Measurements from ENCODE around the gene KRT5.

Gene KRT5

GRCh38 chr12:52519826-52520662, at the start of gene KRT5:
KRT5 (minus strand) TSS chr12:52520394; CDS start chr12:52520296, 98 bp downstream.
- no peak for DNase-seq (ENCODE audit: low spot score)

DNA sequence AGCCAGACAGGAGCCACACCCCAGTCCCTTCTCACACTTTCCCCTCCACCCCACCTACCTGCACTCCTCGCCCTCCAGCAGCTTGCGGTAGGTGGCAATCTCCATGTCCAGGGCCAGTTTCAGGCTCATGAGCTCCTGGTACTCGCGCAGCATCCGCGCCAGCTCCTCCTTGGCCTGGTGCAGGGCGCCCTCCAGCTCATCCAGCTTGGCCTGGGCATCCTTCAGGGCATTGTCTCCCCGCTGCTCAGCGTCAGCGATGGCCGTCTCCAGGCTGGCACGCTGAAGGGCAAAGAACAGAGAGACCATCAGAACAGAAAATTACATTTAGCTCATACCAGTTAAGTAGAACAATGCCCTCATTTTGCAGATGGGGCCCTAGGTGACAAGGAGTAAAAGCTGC, 47.9 kb upstream of the KRT5 start:
- no peak for DNase-seq (ENCODE audit: low spot score)

- peak; percentile 77 for DNase-seq (ENCODE audit: low spot score)
Observed at GRCh38 chr12:52566847-52567291, 46.7 kb upstream of the KRT5 start.

DNA sequence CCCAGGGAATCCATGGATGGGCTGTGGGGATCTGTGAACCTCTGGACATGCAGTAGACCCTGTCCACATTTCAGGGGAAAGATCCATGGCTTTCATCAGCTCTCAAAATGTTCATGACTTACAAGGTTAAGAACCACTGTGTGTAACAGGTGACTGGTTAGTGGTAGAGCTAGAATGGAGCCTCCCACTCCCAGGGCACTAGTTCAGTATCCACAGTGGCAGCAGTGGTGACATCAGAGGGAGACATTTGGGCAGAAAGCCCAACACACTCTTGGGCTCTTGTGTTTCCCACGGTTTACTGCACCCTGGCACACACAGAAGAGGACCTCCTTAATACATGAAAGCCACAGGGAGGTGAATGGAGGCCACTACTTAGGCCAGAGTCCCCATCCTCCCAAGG, 44.4 kb upstream of the KRT5 start:
- DNase-seq (ENCODE audit: low spot score) = no peak

- no peak for DNase-seq (ENCODE audit: low spot score)
Observed at GRCh38 chr12:52561880-52562449, 41.8 kb upstream of the KRT5 start.

DNA sequence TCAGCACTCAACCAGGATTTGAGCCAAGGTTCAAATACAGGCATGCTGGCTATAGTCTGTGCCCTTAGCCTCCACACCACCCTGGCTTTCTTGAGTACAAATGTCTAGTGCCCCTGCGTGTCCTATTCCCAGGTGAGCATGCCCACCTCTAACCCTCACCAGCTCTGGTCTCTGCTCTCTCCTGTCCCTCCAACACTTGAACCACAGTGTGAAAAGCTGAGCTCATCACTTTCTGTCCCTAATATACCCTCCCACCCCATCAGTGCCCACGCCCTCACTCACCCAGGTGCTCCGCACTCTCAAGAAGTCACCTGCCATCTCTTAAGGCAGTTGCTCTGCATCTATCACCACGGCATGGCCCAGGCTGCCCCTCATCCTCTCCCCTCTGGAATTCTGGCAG, 39.8 kb upstream of the KRT5 start:
- DNase-seq (ENCODE audit: low spot score) = no peak

GRCh38 chr12:52558781-52559445, 38.7 kb upstream of the KRT5 start:
- no peak for DNase-seq (ENCODE audit: low spot score)

GRCh38 chr12:52557476-52557875, 37.3 kb upstream of the KRT5 start:
- peak; percentile 11 for DNase-seq (ENCODE audit: low spot score)

- peak; percentile 24 for DNase-seq (ENCODE audit: low spot score)
Observed at GRCh38 chr12:52555577-52555976, 35.4 kb upstream of the KRT5 start.

GRCh38 chr12:52552681-52553195, 32.5 kb upstream of the KRT5 start, which contains the start of gene KRT71:
KRT71 (minus strand) TSS chr12:52553145; CDS start chr12:52553077, 68 bp downstream.
- no peak for DNase-seq (ENCODE audit: low spot score)

DNA sequence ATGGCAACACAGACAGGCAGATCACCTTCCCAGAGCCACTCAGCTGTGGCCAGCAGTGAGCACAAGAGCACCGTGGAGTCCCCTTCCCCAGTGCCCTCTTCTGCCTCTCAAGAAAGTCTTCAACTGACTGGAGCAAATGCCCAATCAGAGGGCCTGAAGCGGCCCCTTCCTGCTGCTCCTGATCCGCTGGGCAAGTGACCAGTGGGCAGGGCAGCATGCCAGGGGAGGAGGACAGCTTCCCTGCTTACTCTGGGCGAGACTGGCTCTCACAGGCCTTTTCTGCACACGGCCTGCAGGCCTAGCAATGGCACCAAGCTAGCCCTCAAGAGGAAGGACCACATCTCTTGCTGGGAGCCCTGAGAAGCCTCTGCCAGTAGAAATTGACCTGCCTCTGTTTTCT, 31.9 kb upstream of the KRT5 start:
- DNase-seq (ENCODE audit: low spot score) = no peak

DNA sequence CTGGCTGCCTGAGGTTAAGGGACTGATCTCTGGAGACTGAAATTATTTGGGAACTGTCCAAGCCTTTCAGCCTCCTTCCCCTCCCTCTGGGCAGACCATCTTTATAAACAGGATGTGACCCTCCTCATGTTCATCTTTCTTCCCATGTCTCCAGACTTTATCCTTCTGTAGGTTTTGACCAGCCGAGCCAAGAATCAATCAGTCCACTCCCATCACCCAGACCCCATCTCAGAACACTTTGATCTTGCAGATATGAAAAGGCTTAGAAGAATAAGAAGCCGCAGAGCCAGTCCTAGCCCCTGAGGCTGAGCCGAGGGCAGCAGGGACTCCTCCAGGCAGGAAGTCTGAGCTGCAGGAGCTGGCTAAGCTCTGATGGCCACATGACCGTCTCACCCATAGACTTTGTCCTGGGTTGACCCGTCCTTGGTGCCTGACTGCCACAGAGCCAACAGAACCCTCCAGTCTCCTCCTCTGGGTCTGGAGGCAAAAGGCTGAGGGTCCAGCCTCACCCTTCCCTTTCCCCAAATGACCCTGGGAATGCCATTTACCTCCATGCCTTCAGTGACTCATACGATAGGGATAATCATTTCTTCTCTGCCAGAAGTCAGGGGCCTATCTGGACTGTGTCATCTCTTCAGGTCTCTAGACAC, 31.1 kb upstream of the KRT5 start:
- DNase-seq (ENCODE audit: low spot score) = no peak

DNA sequence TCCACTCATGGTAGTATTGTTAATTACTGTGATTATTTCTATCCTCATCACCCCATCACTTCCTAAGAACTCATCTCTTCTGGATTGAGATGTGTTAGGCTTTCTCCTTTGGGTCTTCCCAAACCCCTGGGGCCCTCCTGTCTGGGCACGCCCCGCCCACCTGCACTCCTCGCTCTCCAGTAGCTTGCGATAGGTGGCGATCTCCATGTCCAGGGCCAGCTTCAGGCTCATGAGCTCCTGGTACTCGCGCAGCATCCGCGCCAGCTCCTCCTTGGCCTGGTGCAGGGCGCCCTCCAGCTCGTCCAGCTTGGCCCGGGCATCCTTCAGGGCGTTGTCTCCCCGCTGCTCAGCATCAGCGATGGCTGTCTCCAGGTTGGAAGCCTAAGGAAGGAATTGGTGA, 25.9 kb upstream of the KRT5 start:
- DNase-seq (ENCODE audit: low spot score) = no peak

- no peak for DNase-seq (ENCODE audit: low spot score)
Observed at GRCh38 chr12:52543985-52544883, 24.0 kb upstream of the KRT5 start.

- no peak for DNase-seq (ENCODE audit: low spot score)
Observed at GRCh38 chr12:52542785-52543318, 22.7 kb upstream of the KRT5 start.

GRCh38 chr12:52542157-52542556, 22.0 kb upstream of the KRT5 start:
- no peak for DNase-seq (ENCODE audit: low spot score)

- no peak for DNase-seq (ENCODE audit: low spot score)
Observed at GRCh38 chr12:52541709-52542108, 21.5 kb upstream of the KRT5 start.

DNA sequence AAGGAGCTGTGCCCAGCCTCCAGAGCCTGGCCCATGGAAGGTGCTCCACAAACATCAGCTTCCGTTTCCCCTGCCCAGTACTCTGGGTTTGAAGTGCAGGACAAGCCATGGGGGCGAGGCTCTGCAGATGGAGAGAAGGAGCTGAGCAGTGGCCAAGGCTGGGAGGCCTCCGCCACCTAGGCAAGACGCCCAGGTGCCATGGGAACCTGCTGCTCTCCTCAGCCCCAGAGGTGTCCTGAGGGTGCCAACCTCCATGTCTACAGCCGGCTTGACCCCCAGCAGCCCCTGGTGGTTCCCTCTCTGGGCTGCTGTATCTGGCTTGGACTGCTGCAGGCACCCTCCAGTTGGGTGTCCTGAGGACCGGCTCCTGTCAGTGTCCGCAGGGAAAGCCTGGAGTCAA, 20.3 kb upstream of the KRT5 start:
- DNase-seq (ENCODE audit: low spot score) = no peak

DNA sequence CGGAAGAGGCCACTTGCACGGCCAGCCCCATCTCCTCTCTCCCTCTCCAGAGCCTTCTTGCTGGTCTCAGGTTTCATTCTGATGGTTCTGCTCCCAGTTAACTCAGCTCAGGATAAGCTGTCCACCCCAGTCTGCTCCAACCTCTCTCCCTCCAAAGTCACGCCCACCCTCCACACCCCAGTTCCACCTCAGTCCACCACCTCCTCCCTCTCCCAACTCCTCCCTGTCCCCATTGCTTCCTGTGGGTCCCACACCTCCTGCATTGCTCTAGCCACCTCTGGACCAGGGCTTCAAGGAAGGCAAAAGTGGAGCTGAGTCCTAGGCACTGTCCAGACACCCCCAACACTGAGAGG, 19.6 kb upstream of the KRT5 start:
- no peak for DNase-seq (ENCODE audit: low spot score)

DNA sequence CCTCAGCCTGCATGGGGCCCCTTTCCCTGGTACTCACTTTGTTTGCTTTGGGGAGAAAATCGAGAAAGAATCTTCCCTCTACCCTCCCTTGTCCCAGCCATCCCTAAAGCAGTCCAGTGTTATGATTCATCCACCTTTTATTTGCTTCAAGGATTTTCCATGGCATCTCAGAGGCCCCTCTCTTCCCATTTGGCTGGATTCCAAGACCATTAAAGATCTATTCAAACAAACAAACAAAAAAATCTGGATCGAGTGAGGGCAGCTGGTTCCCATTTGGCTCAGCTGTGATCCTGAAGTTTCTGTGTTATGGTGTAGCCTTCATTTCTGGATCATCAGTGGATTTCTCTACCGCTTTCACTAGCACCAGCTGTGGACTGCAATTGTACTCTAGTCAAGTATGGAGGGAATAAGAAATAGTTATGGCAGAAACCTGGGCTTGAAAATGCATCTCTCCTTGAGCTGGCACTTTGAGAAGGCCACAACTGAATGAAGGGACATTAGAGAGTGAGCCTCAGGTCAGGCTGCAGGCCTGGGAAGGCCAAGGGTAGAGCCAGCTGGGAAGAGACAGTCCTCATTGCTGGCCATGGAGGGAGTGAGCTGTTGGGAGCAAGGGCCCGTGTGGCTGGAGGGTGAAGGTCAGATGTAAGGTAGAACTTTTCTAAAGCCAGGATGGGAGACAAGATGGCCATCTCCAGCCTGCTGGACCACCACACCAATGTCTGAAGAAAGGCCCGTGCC, 19.1 kb upstream of the KRT5 start:
- no peak for DNase-seq (ENCODE audit: low spot score)

All from CD4-positive, alpha-beta T cell treated with Interleukin-2 at 100 ng/mL for 4 hours (primary cell).